GM19328 (cell line): ENCODE data around the gene GEMIN5.
A peak's percentile ranks its signal among the peaks of the same experiment; 100 is the strongest.
"Not testable (repeated sequence)": the region's sequence is repeated elsewhere in the genome, so short reads cannot be mapped to it uniquely, and the experiment has no call there.

ENCODE experiments used
- ATAC-seq: cut with Tn5 transposase; IDR thresholded peaks from one replicate; pipeline ENCODE4 v1.9.1; 2021; ENCODE audit warnings: mild to moderate bottlenecking, moderate library complexity; ENCODE audit not compliant: unreplicated experiment

Gene GEMIN5, protein sequence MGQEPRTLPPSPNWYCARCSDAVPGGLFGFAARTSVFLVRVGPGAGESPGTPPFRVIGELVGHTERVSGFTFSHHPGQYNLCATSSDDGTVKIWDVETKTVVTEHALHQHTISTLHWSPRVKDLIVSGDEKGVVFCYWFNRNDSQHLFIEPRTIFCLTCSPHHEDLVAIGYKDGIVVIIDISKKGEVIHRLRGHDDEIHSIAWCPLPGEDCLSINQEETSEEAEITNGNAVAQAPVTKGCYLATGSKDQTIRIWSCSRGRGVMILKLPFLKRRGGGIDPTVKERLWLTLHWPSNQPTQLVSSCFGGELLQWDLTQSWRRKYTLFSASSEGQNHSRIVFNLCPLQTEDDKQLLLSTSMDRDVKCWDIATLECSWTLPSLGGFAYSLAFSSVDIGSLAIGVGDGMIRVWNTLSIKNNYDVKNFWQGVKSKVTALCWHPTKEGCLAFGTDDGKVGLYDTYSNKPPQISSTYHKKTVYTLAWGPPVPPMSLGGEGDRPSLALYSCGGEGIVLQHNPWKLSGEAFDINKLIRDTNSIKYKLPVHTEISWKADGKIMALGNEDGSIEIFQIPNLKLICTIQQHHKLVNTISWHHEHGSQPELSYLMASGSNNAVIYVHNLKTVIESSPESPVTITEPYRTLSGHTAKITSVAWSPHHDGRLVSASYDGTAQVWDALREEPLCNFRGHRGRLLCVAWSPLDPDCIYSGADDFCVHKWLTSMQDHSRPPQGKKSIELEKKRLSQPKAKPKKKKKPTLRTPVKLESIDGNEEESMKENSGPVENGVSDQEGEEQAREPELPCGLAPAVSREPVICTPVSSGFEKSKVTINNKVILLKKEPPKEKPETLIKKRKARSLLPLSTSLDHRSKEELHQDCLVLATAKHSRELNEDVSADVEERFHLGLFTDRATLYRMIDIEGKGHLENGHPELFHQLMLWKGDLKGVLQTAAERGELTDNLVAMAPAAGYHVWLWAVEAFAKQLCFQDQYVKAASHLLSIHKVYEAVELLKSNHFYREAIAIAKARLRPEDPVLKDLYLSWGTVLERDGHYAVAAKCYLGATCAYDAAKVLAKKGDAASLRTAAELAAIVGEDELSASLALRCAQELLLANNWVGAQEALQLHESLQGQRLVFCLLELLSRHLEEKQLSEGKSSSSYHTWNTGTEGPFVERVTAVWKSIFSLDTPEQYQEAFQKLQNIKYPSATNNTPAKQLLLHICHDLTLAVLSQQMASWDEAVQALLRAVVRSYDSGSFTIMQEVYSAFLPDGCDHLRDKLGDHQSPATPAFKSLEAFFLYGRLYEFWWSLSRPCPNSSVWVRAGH (N-terminal part only)

DNA sequence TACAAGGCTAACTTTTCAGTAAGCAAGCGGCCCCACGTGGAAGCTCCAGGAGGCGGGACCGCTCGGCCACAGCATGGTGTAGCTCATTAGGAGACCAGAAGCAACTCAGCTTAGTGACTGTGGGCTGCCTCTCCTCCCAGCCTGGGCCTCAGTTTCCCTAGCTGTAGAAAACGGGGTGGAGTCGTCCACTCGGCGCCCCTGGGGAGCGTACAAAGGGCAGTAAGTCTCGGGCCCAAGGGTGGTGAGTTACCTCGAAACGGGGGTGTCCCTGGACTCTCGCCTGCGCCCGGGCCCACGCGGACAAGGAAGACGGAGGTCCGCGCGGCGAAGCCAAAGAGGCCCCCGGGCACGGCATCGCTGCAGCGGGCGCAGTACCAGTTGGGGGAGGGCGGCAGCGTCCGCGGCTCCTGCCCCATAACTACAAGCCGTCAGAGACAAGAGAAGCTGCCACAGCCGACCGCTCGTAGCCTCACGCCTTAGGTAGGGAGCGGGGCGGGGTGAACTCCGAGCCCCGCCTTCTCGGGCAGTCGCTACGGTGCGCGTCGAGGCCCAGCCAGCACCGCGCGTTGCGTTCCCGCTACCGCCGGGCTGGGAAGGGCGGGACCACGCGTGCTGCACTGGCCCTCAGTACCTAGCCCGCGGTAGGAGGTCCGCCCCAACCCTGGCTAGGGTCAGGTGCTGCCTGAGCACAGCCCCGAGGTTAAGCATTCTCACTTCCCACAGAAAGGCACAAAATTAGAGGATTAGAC lies at the start of gene GEMIN5:
TSS of gene GEMIN5 (minus strand) at position 494 of the 749 bp plus-strand sequence. CDS start at position 416, 78 bp downstream.
- peak; percentile 84 for ATAC-seq

DNA sequence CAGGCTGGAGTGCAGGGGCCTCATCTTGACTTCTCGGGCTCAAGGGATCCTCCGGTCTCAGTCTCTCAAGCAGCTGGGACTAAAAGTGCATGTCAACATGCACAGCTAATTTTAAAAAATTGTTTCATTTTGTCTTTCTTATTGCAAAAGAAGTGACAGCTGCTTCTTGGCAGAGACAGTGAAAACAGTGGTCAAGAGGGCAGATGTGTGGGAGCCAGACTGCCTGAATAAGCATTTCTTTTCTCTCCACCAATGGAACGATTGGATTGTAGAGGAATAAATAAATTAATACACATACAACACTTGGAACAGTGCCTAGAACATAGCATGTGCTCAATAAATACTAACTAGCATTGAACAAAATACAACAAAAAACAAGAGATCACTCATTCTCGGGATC lies 48.1 kb upstream of the GEMIN5 start:
- ATAC-seq: no peak

DNA sequence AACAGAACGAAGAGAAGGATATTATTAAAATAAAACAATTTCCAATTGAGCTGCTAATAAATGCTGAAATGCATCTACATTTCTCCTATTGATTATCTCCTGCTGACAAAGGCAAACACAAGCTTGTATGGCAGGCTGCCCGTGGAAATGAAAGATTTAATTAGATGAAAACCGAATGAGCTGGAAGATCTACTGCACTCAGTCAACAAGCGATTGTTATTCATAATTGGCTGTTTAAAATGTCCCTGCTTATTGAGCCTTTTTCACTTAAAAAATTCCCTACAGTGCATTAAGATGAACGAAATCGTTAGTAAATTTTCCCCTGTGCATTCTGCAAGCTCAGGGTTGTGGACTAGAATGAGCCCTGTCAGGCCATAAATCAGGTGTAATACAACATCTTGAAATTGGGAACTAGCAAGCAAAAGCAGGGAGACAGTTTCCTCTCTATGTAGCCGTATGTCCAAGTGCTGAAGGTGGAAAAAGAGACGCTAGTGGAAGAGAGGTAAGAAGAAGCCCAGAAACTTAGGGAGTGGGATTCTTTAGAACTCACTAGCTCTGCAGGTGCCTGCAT lies 47.0 kb upstream of the GEMIN5 start:
- ATAC-seq: no peak

DNA sequence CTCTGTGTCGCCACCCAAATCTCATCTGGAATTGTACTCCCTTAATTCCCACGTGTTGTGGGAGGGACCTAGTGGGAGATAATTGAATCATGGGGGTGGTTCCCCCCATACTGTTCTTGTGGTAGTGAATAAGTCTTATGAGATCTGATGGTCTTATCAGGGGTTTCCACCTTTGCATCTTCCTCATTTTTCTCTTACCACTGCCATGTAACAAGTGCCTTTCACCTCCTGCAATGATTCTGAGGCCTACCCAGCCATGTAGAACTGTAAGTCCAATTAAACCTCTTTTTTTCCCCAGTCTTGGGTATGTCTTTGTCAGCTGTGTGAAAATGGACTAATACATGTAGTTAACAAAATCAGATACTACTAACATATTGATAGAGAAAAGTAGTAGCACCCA lies 40.3 kb upstream of the GEMIN5 start:
- ATAC-seq: not testable (repeated sequence)

DNA sequence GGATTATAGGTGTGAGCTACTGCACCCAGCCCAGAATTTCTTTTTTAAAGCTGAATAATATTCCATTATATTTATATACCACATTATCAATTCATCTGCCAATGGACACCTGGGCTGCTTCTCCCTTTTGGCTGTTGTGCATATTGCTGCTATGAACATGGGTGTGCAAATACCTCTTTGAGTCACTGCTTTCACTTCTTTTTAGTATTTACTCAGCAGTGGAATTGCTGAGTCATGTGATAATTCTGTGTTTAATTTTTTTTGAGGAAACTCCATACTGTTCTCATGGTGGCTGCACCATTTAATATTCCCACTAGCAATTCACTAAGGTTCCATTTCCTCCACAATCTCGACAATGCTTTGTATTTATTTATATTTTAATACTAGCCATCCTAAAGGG lies 39.4 kb upstream of the GEMIN5 start:
- ATAC-seq: no peak

DNA sequence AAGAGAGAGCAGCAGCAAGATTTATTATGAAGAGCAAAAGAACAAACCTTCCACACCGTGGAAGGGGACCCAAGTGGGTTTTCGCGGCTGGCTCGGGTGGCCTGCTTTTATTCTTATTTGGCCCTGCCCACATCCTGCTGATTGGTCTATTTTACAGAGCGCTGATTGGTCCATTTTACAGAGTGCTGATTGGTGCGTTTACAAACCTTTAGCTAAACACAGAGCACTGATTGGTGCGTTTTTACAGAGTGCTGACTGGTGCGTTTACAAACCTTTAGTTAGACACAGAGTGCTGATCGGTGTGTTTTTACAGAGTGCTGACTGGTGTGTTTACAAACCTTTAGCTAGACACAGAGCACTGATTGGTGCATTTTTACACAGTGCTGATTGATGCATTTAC lies 38.1 kb upstream of the GEMIN5 start:
- ATAC-seq: not testable (repeated sequence)

DNA sequence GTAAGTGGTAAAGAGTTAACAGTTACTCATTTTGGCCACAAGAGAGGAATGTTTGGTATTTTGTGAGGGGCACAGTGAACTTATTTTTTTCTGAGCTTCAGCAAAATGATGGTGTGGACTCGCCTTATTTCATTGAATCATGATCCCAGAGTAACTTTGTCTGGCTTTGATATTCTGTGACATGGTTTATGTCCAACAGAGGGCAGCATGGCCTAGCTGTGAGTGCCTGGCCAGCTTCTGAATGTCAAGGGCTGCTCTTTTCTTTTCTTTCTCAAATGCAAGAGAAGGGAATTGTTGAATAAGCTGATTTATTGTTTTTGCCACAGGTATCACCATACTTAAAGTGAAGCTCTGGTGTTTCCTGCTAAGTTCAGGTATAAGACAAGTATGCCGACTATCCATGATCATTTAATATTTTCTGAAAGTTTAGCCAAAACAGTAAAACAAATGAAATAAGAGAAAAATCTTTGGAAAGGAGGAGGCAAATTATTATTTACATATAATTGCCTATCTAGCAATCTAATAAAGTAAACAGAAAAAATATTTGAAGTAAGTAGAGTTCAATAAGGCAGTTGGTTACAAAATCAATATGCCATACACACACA lies 34.6 kb upstream of the GEMIN5 start:
- ATAC-seq: no peak

DNA sequence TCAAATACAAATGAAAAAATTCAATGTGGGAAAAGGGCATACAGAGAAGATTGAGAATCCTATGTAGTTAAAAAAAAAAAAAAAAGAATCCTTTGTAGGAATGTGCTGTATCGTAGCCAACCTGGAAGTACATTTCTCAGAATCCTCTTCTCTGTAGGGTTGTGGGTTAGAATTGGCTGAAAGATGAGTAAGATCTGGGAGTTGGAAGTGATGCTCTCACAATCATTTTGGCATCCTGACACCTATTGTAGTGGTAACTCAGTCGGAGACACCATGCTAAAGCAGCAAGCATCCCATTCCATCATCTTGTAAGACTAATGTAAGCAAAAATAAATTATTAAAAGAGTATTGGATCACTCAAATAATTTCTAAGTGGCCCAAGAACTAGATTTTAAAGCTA lies 33.5 kb upstream of the GEMIN5 start:
- ATAC-seq: no peak

DNA sequence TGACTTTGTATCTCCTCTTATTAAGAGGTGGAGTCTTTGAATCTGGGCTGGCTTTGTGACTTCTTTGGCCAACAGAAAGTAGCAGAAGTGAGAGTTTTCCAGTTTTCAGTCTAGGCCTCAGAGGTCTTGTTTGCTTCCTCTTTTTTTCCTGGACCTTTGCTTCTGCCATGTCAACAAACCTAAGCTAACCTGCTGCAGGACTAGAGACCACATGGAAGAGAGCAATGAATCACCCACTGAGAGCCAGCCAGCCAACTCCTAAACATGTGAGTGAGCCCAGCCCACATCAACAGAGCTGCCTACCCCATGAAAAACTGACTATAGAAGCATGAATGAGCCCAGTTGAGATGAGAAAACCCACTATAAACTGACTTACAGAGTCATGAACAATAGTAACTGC lies 32.7 kb upstream of the GEMIN5 start:
- ATAC-seq: no peak

DNA sequence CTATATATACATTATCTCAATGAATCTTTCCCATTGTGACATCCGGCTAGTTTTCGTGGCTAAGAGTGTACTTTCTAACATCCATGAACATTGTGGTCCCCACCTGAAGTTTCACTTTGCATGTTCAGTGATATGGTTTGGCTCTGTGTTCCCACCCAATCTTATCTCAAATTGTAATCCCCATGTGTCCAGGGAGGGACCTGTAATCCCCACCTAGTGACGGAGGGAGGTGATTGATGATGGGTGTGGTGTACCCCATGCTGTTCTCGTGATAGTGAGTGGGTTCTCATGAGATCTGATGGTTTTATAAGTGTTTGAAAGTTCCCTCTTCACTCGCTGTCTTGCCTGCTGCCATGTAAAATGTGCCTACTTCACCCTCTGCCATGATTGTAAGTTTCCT lies 30.9 kb upstream of the GEMIN5 start:
- no peak for ATAC-seq

DNA sequence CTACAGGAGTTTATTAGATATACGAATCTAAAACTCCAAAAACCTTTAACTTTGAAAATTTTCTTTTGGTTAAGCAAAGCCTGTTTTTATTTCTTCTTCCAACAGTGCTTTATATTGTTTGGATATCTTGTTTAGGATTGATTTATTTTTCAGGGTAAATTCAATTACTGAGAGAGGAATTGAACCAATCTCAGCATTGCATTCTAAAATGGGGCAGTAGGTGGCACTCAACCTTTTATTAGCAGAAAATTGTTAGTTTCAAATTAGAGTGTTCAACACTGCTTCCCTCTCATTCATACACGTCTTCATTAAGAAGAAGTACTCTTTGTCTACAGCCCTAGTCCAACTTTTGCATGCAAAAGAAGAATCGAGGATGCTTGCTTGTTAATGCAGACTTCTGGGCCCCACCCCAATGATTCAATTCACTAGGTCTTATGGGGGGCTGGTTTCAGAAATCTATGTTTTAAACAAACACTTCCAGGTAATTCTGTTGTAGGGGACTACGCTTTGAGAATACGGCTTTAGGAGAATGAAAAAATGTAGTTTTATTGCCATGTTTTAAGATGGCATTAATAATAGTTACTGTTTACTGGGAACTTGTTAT lies 29.5 kb upstream of the GEMIN5 start:
- ATAC-seq: no peak

DNA sequence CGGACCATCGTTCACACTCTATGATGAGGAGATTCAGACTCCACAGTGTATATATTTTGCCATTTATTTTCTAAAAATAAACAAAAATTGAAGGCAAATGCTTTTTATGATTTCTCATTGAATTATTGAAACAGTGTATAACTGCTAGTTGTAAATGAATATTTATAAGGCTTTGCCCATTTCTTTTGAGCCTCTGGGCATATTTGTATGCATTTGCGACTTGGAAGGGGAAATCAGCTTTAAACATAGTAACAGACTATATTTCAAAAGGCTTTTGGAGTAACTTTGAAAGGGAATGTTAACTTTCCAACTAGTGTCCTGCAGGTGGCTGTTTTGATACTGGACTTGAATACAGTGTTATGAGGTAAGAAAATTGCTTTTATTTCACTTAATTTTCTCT lies 28.9 kb upstream of the GEMIN5 start:
- no peak for ATAC-seq

DNA sequence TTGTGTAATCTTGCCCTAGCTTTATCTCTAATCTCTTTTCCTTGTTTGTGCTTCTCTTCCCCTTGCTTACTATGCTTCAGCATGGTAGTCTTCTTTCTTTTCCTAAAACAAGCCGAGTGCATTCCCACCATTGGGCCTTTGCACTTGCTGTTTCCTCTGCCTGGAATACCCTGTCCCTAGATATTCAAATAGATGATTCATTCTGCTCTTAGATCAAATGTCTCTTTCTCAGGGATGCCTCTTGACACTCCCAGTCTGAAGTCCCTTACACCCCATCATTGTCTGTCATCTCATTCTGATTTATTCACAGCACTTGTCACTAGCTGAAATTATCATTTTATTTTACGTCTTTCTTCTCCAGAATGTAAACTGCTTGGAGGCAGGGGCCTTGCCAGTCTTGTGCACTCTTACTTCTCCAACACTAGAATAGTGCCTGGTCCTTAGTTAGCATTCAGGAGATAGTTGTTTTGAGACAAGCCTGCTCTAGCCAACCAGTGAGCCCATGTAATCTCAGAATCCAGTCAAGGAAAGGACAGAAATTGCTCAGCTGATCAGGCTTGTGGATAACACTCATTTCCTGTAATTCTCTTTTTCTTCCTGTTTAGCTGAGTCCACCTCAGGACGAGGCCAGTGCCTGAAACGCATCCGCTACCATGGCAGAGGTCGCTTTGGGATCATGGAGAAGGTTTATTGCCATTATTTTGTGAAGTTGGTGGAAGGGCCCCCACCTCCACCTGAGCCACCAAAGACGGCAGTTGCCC lies 28.2 kb upstream of the GEMIN5 start:
- ATAC-seq: no peak

DNA sequence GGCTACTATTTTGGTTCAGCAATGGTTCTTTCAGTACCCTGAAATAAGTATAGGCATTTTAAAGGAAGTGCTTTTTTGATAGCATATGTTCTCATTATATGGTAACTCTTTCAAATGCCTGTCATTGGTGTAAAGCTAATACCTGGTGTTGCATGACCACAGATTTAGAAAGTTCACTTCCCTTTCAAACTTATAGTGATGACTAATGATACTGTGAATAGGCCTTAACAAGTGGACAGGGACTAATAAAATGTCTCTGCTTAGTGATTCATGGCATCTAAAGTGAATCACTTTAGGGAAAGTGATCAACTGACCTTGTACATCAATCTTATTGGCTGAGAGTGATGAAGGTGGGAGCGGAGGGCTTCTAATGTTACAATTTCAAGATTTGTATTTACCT lies 24.5 kb upstream of the GEMIN5 start:
- peak; percentile 83 for ATAC-seq

DNA sequence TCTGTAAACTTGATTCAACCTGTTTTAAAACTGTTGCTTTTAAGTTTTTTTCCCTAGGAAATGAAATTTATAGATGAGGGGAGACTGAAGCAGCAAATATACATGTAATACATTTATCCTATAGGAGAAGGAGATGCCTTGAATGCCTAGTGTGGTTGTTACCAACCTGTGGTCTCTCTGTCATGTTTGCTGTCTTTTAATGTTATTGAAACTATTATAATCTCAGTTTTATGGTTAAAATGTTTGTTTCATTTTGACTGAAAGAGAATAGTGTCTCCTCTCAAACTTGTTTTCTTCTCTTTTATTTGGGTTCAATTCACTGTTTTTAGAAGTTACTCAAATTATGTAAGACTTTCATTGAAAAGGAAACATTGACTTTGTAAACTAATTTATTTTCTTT lies 18.7 kb upstream of the GEMIN5 start:
- no peak for ATAC-seq

DNA sequence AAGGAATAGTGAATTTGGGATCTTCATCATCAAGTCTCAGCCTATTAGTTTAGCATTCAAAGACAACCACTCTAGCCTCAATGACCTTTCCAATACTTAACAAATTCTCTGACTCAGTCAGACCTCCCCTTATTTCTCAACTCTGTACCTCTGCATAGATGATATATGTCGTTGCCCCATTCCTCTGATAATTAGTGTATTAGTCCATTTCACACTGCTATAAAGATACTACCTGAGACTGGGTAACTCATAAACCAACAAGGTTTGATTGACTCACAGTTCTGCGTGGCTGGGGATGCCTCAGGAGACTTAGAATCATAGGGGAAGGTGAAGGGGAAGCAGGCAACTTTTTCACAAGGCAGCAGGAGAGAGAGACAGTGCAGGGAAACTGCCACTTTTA lies 11.8 kb upstream of the GEMIN5 start:
- no peak for ATAC-seq

DNA sequence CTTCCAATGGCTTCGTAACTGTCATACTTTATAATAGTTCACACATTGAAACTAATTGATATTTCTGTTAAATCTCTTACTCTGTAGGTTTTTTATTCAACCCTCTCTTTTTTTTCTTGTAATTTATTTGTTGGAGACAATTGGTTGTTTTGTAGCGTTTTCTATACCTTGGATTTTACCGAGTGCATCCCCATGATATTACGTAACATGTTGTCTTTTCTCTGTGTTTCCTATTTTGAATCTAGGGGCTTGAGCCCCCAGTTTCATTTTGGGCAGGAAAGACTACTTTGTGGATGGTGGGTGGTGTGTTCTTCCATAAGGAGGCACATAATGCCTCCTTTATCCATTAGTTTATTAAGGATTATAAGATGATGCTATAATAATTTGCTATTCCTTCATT lies 10.3 kb upstream of the GEMIN5 start:
- no peak for ATAC-seq

DNA sequence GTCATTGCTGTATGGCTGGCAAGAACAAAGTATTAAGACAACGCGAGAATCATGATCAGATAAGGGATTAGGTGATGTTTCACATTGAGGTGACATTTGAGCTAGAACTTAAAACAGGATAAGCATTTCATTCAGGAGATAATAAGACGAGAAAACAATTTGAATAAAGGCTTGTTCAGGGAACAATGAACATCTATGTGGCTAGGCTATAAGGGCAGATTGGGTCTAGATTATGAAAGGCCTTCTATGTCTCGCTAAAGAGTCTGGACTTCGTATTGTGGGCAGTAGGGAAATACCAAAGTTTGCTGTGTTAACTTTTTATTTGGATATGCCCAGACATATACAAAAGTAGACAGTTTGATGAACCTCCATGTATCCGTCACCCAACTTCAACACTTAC lies 9.8 kb upstream of the GEMIN5 start:
- ATAC-seq: no peak
